CD4-positive, alpha-beta T cell (primary cell): Measurements from ENCODE around the gene LPP. TPM values are rescaled to one million over a fixed set of nuclear protein-coding genes. Genes with fewer than 3 reads are reported as not detected.

Experiments used
- ATAC-seq: fragments of 200-7000 bp; cut with Tn5 transposase; one replicate; pipeline ENCODE4 v1.10.0; 2022; ENCODE audit warnings: mild to moderate bottlenecking; ENCODE audit not compliant: poor library complexity
- CTCF ChIA-PET: fragments of 350-600 bp; sonication (Branson Sonifier 250); formaldehyde crosslinking; loops from one replicate; lab custom pipeline; 2021; ENCODE audit warnings: antibody characterized with exemption, inconsistent platforms; lab: Charles Lee
- POLR2A ChIA-PET: fragments of 350-600 bp; sonication (Branson Sonifier 250); formaldehyde crosslinking; loops from one replicate; lab custom pipeline; 2021; ENCODE audit warnings: antibody characterized with exemption, inconsistent platforms; lab: Charles Lee
- DNase-seq, 14 experiments: peaks; one replicate each; pipeline ENCODE4 v3.0.0-alpha.2; 2013 to 2020; ENCODE audit warnings: mixed read lengths in 2 of 14
- H3K27ac ChIP-seq, 2 donors: one replicate each; pipeline versions ENCODE4 v1.5.1 to v1.7.0; 2013; ENCODE audit warnings: low read length in 2 of 2, low read depth in 1 of 2, mild to moderate bottlenecking in 1 of 2
- H3K27me3 ChIP-seq, 2 experiments: 1 replicate in 1 of 2; 2 replicates in 1 of 2; pipeline versions ENCODE4 v1.6.1 to v1.7.0; 2013; ENCODE audit warnings: low read length in 2 of 2, control low read depth in 1 of 2, mild to moderate bottlenecking in 1 of 2, moderate library complexity in 1 of 2; ENCODE audit not compliant: insufficient read depth in 2 of 2, control insufficient read depth in 1 of 2
- H3K36me3 ChIP-seq: one replicate; pipeline ENCODE4 v1.6.1; 2013; ENCODE audit warnings: low read length, control low read depth; ENCODE audit not compliant: insufficient read depth
- H3K4me1 ChIP-seq: one replicate; pipeline ENCODE4 v1.6.1; 2013; ENCODE audit warnings: low read length, control low read depth; ENCODE audit not compliant: insufficient read depth
- H3K4me3 ChIP-seq: one replicate; pipeline ENCODE4 v1.5.1; 2013; ENCODE audit warnings: mild to moderate bottlenecking, low read length, moderate library complexity
- H3K9me3 ChIP-seq, 2 experiments: 1 replicate in 1 of 2; 2 replicates in 1 of 2; pipeline versions ENCODE4 v1.6.1 to v1.7.0; 2013; ENCODE audit warnings: low read length in 2 of 2, mild to moderate bottlenecking in 2 of 2, control low read depth in 1 of 2, moderate library complexity in 1 of 2; ENCODE audit not compliant: control insufficient read depth in 1 of 2, insufficient read depth in 1 of 2
- H3K27ac Mint-ChIP-seq: one replicate; pipeline ENCODE4 v1.8.0; 2020; ENCODE audit warnings: mixed read lengths
- H3K27me3 Mint-ChIP-seq: one replicate; pipeline ENCODE4 v1.8.0; 2021; ENCODE audit warnings: mixed read lengths
- H3K36me3 Mint-ChIP-seq: one replicate; pipeline ENCODE4 v1.8.0; 2021; ENCODE audit warnings: low read depth, mixed read lengths
- H3K4me1 Mint-ChIP-seq: one replicate; pipeline ENCODE4 v1.8.0; 2021; ENCODE audit warnings: low read depth, mixed read lengths
- H3K4me3 Mint-ChIP-seq: one replicate; pipeline ENCODE4 v1.8.0; 2020; ENCODE audit warnings: mild to moderate bottlenecking, mixed read lengths
- H3K9me3 Mint-ChIP-seq: one replicate; pipeline ENCODE4 v1.8.0; 2020; ENCODE audit warnings: mixed read lengths
- intact Hi-C, 2 experiments: fragments of 100-400 bp; cut with DNase I in 1 of 2; cut with micrococcal nuclease in 1 of 2; formaldehyde crosslinking; loops; one replicate each; pipeline versions ENCODE4 v1.15.1 to v1.9.0; 2023 to 2025; cut with DNase I, micrococcal nuclease
- total RNA-seq, 174 experiments: library from RNA in 2 of 174; stranded (reverse) in 2 of 174; gene quantifications; one replicate each; pipeline ENCODE4 v1.2.3 and lab custom pipeline; 2021 to 2026
- TF ChIP-seq, protein P1 (sequence below): fragments of 200-600 bp; IDR thresholded peaks from one replicate; pipeline ENCODE4 v1.8.0; 2022; ENCODE audit warnings: antibody characterized with exemption, mild to moderate bottlenecking

LPP gene
- total RNA-seq, 2 experiments from 2014 or later = 45.6 to 45.9 TPM

- Mint-ChIP-seq H3K4me3 (no peak overlapping the region), H3K36me3 (peaks cover 13% of the 10 kb centered on the region), H3K27me3 (no peaks in the 10 kb centered on the region), H3K27ac (no peak overlapping the region), H3K4me1 (peaks cover 27% of the 10 kb centered on the region), H3K9me3 (no peaks in the 10 kb centered on the region)
- Histone ChIP-seq H3K9me3 (no peaks in the 10 kb centered on the region), H3K4me1 (no peaks in the 10 kb centered on the region), H3K36me3 (no peaks in the 10 kb centered on the region), H3K27me3 (no peaks in the 10 kb centered on the region), H3K4me3 (no peak overlapping the region), H3K27ac (no peak overlapping the region)
- no peak for DNase-seq
- no peak for ATAC-seq
- CTCF ChIA-PET = no interaction called here
- intact Hi-C loops = no loop called here
- POLR2A ChIA-PET = no interaction called here
- TF ChIP-seq, protein P1, sequence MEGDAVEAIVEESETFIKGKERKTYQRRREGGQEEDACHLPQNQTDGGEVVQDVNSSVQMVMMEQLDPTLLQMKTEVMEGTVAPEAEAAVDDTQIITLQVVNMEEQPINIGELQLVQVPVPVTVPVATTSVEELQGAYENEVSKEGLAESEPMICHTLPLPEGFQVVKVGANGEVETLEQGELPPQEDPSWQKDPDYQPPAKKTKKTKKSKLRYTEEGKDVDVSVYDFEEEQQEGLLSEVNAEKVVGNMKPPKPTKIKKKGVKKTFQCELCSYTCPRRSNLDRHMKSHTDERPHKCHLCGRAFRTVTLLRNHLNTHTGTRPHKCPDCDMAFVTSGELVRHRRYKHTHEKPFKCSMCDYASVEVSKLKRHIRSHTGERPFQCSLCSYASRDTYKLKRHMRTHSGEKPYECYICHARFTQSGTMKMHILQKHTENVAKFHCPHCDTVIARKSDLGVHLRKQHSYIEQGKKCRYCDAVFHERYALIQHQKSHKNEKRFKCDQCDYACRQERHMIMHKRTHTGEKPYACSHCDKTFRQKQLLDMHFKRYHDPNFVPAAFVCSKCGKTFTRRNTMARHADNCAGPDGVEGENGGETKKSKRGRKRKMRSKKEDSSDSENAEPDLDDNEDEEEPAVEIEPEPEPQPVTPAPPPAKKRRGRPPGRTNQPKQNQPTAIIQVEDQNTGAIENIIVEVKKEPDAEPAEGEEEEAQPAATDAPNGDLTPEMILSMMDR = no peak
Measured at GRCh38 chr3:188292251-188292650, 138.3 kb downstream of the LPP start.

GRCh38 chr3:188292827-188293226, 138.9 kb downstream of the LPP start:
- no peaks in the 10 kb centered on the region for H3K36me3 ChIP-seq
- Mint-ChIP-seq H3K4me3 (no peak overlapping the region), H3K9me3 (no peaks in the 10 kb centered on the region), H3K27ac (no peak overlapping the region), H3K27me3 (no peaks in the 10 kb centered on the region), H3K36me3 (peaks cover 13% of the 10 kb centered on the region), H3K4me1 (peaks cover 33% of the 10 kb centered on the region)
- TF ChIP-seq, protein P1 = no peak
- intact Hi-C loops = no loop called here
- CTCF ChIA-PET = no interaction called here
- no peaks in the 10 kb centered on the region for H3K4me1 ChIP-seq
- no peak overlapping the region for H3K4me3 ChIP-seq
- DNase-seq (no peak), ATAC-seq (no peak)
- POLR2A ChIA-PET = no interaction called here
- H3K27me3 ChIP-seq = no peaks in the 10 kb centered on the region
- no peak overlapping the region for H3K27ac ChIP-seq
- H3K9me3 ChIP-seq = no peaks in the 10 kb centered on the region

DNA sequence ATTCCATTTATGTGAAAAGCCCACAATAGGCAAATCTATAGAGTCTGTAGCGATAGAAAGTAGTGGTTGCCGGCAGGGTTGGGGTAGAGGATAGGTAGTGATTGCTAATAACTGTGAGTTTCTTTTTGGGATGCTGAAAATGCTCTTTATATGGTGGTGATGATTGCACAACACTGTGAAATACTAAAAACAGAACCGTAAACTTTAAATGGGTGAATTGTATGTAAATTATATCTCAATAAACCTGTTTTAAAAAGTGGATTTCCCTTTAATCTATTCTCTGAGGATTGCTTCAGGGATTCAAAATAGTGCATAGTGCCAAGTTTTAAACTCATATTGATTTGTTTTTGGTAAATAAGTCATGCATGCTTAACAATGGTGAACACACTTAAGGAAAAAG, 140.2 kb downstream of the LPP start:
- no peak for DNase-seq
- TF ChIP-seq, protein P1 = no peak
- no peaks in the 10 kb centered on the region for H3K9me3 Mint-ChIP-seq
- H3K27ac Mint-ChIP-seq = no peak overlapping the region
- no peak overlapping the region for H3K27ac ChIP-seq
- POLR2A ChIA-PET = no interaction called here
- H3K4me1 Mint-ChIP-seq = peaks cover 46% of the 10 kb centered on the region
- H3K36me3 ChIP-seq = no peaks in the 10 kb centered on the region
- no peaks in the 10 kb centered on the region for H3K27me3 Mint-ChIP-seq
- peaks cover 11% of the 10 kb centered on the region for H3K4me1 ChIP-seq
- H3K27me3 ChIP-seq = no peaks in the 10 kb centered on the region
- H3K4me3 ChIP-seq = no peak overlapping the region
- H3K36me3 Mint-ChIP-seq = peaks cover 13% of the 10 kb centered on the region
- no peak overlapping the region for H3K4me3 Mint-ChIP-seq
- CTCF ChIA-PET = no interaction called here
- H3K9me3 ChIP-seq = no peaks in the 10 kb centered on the region
- no peak for ATAC-seq
- intact Hi-C loops = no loop called here
